GM19238 (cell line): Measurements from ENCODE around the gene ITGA7.

ENCODE experiments used
- DNase-seq: peaks from one replicate; pipeline ENCODE4 v3.0.0; 2011; ENCODE audit warnings: low spot score; ENCODE audit not compliant: insufficient read length

The ITGA7 gene

DNA sequence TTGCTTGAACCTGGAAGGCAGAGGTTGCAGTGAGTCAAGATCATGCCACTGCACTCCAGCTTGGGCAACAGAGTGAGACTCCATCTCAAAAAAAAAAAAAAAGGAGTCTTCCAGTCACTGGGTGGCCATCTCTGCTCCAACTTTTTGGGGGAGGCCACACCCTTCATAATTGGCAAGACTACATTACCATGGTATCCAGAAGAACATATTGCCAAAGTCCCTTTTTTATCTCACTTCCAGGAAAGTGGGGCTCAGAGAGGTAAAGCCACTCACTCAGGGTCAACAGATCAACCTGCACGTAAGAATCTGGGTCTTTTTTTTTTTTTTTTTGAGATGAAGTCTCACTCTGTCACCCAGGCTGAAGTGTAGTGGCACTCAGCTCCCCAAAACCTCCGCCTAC is 26.2 kb upstream of the ITGA7 start:
- DNase-seq, result no peak

GRCh38 chr12:55733021-55733555 is 25.4 kb upstream of the ITGA7 start:
- no peak for DNase-seq

- DNase-seq, result no peak
Measured at GRCh38 chr12:55732288-55732687, 24.6 kb upstream of the ITGA7 start.

- no peak for DNase-seq
Measured at GRCh38 chr12:55729819-55730818, 22.4 kb upstream of the ITGA7 start.

DNA sequence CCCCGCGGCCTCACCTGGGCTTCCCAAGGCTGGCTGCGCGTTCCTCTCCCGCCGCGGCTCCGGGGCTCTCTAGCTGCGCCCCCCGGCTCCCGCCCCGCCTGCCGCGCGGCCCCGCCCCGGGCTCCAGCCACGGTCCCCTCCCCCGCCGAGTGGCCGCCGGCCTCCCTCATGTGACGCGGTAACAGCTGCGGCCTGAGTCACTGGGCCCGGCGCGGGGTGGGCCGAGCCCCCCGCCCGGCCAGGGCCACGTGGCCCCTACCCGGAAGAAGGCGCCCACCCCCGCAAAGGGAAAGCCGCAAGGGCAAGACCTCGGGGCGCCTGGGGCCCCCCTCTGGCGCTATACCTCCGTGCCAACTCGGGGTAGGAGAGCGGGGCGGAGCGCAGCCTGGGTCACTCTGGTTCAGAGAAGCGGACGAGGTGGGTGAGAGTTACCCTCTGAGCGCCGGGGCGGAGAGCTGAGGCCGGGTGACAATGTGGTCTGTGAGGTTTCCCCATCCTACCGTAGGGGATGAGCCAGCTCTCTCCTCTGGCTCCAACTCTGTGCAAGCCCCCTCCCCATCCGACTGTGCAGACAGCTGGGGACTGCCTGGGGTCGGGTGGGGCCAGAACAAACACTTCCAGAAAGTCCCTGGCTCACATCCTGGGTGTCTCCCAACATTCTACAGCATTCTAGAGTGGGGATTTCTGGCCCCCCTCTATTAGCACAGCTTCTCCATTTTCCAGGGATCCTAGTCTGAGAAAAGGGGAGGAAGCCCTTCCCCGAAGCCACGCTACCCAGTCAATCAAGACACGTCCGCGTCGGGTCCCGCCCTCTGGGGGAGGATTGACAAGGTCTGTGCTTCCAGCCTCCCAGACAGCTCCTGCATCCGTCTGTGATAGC is 21.5 kb upstream of the ITGA7 start, which contains the start of gene CD63:
TSS of gene CD63 (minus strand) at position 71 of the 880 bp plus-strand sequence. CDS start 668 bp downstream, outside the sequence.
- DNase-seq, result peak; percentile 91

DNA sequence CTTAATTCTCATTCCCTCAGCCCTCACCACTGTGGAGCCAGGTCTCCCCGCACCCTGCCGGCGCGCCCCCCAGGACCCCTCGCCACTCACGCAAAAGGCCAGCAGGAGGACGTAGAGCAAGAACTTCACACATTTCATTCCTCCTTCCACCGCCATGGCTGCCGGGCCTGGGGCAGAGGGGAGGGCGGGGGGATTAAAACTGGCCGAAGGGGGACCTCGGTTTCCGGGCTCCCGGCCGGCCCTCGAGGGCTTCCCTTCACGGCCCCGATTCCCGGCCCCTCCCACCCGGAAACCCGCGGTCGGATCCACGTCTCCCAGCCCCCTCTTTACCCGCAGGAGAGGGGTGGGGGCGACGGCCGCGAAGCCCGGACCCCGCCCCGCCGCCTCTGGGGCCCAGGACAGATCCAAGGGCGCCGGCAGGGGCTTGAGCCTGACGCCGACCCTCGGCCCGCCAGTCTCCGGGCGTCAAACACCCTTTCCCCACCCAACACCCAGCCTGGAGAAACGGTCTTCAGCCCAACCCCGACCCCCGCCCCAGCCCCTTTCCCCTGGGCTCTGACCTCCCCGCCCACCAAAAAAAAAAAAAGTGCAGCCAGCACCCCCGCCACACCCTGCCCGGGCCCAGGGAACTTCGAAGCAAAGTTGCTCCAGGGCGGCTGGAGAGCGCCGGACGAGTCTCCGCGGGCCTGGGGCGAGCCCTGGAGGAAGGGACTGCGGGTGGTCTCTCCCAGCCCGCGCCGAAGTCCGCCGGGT is 20.7 kb upstream of the ITGA7 start:
- DNase-seq, result no peak

DNA sequence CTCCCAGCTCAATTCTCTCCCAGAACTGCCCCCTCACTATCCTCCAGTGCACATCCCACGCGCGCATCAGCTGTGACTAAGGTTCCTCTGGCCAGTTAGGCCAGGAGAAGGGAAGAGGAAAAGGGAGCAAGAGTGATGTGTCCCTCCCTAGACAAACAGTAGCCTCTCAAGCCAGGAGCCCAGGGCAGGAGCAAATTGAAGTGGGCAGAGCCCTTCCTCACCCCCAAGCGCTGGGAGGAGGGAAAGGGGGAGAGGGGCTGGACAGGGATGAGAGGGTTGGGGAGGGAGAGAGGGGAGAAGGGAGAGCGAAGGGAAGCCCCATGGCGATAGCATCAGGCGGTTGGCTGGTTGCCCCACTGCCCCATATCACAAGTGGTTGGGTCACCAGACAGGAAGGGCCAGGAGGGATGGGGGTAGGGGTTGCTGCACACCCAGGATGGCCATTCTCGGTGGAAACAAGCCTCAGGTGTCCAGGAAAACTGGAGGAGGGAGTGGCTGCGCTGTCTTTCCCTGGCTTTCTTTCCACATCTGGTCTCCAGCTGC is 20.0 kb upstream of the ITGA7 start:
- DNase-seq, result no peak

- no peak for DNase-seq
Measured at GRCh38 chr12:55726971-55727370, 19.3 kb upstream of the ITGA7 start.

- no peak for DNase-seq
Measured at GRCh38 chr12:55725556-55725955, 17.9 kb upstream of the ITGA7 start.

- DNase-seq, result no peak
Measured at GRCh38 chr12:55724940-55725309, 17.2 kb upstream of the ITGA7 start.

DNA sequence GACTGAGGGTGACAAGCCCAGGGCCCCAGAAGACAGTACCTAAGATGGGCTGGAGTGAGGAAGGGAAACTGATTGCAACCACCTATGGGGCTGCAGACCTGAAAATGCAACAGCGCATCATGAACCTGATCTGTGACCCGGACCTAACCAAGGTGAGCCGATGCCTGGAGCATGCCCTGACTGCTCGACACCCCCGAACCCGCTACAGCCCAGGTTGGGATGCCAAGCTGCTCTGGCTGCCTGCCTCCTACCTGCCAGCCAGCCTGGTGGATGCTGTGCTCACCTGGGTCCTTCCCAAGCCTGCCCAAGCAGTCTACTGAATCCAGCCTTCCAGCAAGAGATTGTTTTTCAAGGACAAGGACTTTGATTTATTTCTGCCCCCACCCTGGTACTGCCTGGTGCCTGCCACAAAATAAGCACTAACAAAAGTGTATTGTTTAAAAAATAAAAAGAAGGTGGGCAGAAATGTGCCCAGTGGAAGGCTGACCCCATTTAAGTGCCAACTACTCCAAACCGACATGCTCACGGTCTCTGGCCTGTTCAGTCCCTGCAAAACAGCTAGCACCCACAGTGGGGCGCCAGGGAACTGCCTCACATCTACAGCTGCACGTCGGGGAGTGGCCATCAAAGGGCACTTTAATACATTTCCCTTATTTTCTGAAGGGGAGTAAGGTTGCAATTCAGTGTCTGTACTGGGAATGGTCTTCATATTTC is 16.7 kb upstream of the ITGA7 start:
- DNase-seq, result no peak

GRCh38 chr12:55723516-55724225 is 16.0 kb upstream of the ITGA7 start:
- DNase-seq, result no peak

DNA sequence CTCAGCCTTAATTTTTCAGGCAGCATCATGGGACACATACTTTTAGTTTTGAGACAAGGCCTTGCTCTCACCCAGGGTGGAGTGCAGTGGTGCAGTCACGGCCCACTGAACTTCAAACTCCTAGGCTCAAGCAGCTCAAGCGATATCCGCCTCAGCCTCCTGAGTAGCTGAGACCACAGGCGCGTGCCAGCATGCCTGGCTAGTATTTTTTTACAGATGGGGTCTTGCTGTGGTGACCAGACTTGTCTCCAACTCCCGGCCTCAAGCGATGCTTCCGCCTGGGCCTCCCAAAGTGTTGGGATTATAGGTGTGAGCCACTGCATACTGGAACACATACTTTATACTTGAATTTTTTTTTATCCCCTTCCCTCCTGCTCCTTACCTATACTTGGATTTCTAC is 15.2 kb upstream of the ITGA7 start:
- no peak for DNase-seq

DNA sequence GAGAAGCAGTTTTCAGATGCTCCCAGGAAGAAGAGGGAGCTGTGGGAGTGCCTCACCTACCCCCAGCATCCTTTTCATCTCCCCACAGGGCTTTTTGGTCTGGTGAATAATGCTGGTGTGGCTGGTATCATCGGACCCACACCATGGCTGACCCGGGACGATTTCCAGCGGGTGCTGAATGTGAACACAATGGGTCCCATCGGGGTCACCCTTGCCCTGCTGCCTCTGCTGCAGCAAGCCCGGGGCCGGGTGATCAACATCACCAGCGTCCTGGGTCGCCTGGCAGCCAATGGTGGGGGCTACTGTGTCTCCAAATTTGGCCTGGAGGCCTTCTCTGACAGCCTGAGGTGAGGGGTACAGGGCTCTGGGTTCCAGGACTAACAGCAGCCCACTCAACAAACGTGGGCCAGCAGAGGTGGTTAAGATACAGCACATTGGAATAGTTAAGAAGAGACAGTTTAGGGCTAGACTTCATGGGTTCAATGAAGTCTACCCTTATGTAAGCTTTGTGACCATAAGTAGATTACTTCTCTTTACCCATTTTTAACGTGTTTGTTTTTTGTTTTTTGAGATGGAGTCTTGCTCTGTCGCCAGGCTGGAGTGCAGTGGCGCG is 14.0 kb upstream of the ITGA7 start:
- no peak for DNase-seq

- no peak for DNase-seq
Measured at GRCh38 chr12:55720894-55721444, 13.3 kb upstream of the ITGA7 start.

DNA sequence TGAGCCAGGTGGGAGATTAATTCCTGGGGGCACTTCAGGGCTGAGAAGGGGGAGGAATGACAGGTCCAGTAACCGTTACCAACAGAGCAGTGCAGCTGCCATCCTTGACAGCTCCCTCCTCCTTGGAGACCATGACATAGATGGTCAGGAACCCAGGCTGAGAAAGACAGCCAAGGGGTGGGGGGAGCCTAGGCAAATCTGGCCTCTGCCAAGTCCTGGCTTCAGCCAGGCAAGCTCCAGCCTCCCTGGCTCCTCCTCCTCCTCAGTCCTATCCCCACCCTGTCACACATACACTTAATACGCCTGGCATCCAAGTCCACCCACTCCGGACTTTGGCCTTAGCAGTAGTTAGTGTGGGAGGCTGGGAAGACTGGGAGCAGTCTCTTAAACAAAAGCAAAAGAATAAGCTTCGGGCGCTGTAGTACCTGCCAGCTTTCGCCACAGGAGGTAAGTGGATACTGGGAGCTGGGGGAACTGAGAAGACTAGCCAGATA is 12.4 kb upstream of the ITGA7 start, which contains the start of gene RDH5:
TSS of gene RDH5 (plus strand) at position 323 of the 494 bp plus-strand sequence. CDS start 792 bp downstream, outside the sequence.
- DNase-seq, result no peak

GRCh38 chr12:55719371-55719770 is 11.7 kb upstream of the ITGA7 start:
- no peak for DNase-seq

DNA sequence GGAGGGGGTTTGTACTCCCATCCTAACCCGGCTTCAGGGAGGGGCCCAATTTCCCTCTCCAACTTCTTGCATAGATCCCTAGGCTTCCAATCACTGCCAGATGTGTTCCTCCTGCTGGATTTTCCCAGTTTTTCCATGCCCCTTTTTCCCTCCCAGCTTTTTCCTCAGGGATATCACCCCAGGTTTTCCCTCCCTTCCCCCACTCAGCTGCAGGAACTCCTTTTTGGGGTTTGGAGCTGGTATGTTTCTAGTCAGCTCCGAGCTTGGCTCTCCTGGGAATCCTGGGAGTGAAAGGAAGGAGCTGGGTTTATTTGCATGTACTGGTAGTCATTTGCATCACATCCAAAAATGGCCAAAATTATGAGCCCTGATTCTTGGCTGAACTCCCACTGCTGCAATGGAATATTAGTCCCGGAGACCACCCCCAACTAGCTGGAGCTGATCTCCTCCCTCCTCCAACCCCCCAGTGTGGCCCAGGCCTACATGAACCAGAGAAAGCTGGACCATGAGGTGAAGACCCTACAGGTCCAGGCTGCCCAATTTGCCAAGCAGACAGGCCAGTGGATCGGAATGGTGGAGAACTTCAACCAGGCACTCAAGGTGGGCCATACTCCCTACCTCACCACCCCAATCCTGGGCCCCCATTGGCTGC is 11.0 kb upstream of the ITGA7 start:
- DNase-seq, result no peak
